Endothelial cell of umbilical vein (primary cell): ENCODE data around the gene STARD6.

ENCODE experiments used
- CTCF ChIP-seq, 2 donors: IDR thresholded peaks; 1 replicate in 1 of 2; 2 replicates in 1 of 2; pipeline ENCODE4 v1.5.1; 2011; ENCODE audit warnings: low read length in 2 of 2, mild to moderate bottlenecking in 2 of 2, moderate library complexity in 2 of 2, control low read depth in 1 of 2, inconsistent platforms in 1 of 2, low read depth in 1 of 2; ENCODE audit not compliant: insufficient read depth in 1 of 2; ENCODE audit errors: extremely low read depth in 1 of 2
- POLR2AphosphoS5 ChIP-seq: IDR thresholded peaks from 2 replicates; pipeline ENCODE4 v1.6.1; 2012; ENCODE audit warnings: low read depth, mild to moderate bottlenecking, control low read depth, low read length, moderate library complexity; ENCODE audit not compliant: insufficient read depth

- no peak for TF ChIP-seq POLR2AphosphoS5
- TF ChIP-seq CTCF (IDR thresholded peaks at IDR 0.05; ENCODE audit: extremely low read depth in 1 of 2, insufficient read depth in 1 of 2, low read depth in 1 of 2, low read length in 2 of 2), result no peak
These were observed 54.2 kb downstream of the STARD6 start for GRCh38 chr18:54303408-54303807.
